Measurements from ENCODE around the gene TUBB8B. TPM values are rescaled to one million over a fixed set of nuclear protein-coding genes. Genes with fewer than 3 reads are reported as not detected.
"Not testable (repeated sequence)": the region's sequence is repeated elsewhere in the genome, so short reads cannot be mapped to it uniquely, and the experiment has no call there.

Gene TUBB8B
- polyA plus RNA-seq (2011; rRNA removed) (0.10 TPM in 1 of 2 replicates, not detected in the other), polyA minus RNA-seq (2011; rRNA and poly(A)+ RNA removed) (not detected in 2 replicates)

- CTCF ChIA-PET; DNase-seq (ENCODE audit: low read depth); H3K4me3 ChIP-seq (ENCODE audit: low read depth, low read length); POLR2A ChIA-PET; H3K36me3 ChIP-seq (ENCODE audit: control insufficient read depth, insufficient read depth, low read length); H3K27me3 ChIP-seq (ENCODE audit: control insufficient read depth, insufficient read depth, low read length): not testable (repeated sequence)
These were observed at the start of gene TUBB8B for GRCh38 chr18:49176-49665. Gene TUBB8B (minus strand): TSS chr18:49615. CDS start chr18:49557, 58 bp downstream.

GRCh38 chr18:97252-97914 lies 48.0 kb upstream of the TUBB8B start:
- TF ChIP-seq CTCF (IDR thresholded peaks at IDR 0.05; ENCODE audit: insufficient read depth, low read depth, low read length) = 0 out of 2 replicates have a peak, but pooled peaks have one; percentile 6
- H3K4me3 ChIP-seq (ENCODE audit: low read depth, low read length); POLR2A ChIA-PET; H3K27me3 ChIP-seq (ENCODE audit: control insufficient read depth, insufficient read depth, low read length); H3K36me3 ChIP-seq (ENCODE audit: control insufficient read depth, insufficient read depth, low read length); CTCF ChIA-PET; DNase-seq (ENCODE audit: low read depth): not testable (repeated sequence)

- CTCF ChIA-PET, POLR2A ChIA-PET: not testable (repeated sequence)
These were observed 47.3 kb upstream of the TUBB8B start for GRCh38 chr18:96767-97131.

GRCh38 chr18:96101-96766 lies 46.8 kb upstream of the TUBB8B start:
- CTCF ChIA-PET = not testable (repeated sequence)

More at GRCh38 chr18:96767-97131, 47.3 kb upstream of the TUBB8B start:
- H3K27me3 ChIP-seq (ENCODE audit: control insufficient read depth, insufficient read depth, low read length); H3K36me3 ChIP-seq (ENCODE audit: control insufficient read depth, insufficient read depth, low read length); H3K4me3 ChIP-seq (ENCODE audit: low read depth, low read length); DNase-seq (ENCODE audit: low read depth): not testable (repeated sequence)

GRCh38 chr18:95580-95979 lies 46.2 kb upstream of the TUBB8B start:
- H3K4me3 ChIP-seq (ENCODE audit: low read depth, low read length); CTCF ChIA-PET; H3K36me3 ChIP-seq (ENCODE audit: control insufficient read depth, insufficient read depth, low read length); H3K27me3 ChIP-seq (ENCODE audit: control insufficient read depth, insufficient read depth, low read length); POLR2A ChIA-PET; DNase-seq (ENCODE audit: low read depth): not testable (repeated sequence)

More at GRCh38 chr18:96101-96766, 46.8 kb upstream of the TUBB8B start:
- H3K27me3 ChIP-seq (ENCODE audit: control insufficient read depth, insufficient read depth, low read length); H3K36me3 ChIP-seq (ENCODE audit: control insufficient read depth, insufficient read depth, low read length); DNase-seq (ENCODE audit: low read depth); POLR2A ChIA-PET; H3K4me3 ChIP-seq (ENCODE audit: low read depth, low read length): not testable (repeated sequence)

GRCh38 chr18:93897-94408 lies 44.5 kb upstream of the TUBB8B start:
- DNase-seq (ENCODE audit: low read depth); H3K27me3 ChIP-seq (ENCODE audit: control insufficient read depth, insufficient read depth, low read length); H3K36me3 ChIP-seq (ENCODE audit: control insufficient read depth, insufficient read depth, low read length); CTCF ChIA-PET; H3K4me3 ChIP-seq (ENCODE audit: low read depth, low read length); POLR2A ChIA-PET: not testable (repeated sequence)

GRCh38 chr18:91561-91960 lies 42.1 kb upstream of the TUBB8B start:
- H3K4me3 ChIP-seq (ENCODE audit: low read depth, low read length); CTCF ChIA-PET; H3K36me3 ChIP-seq (ENCODE audit: control insufficient read depth, insufficient read depth, low read length); DNase-seq (ENCODE audit: low read depth); POLR2A ChIA-PET; H3K27me3 ChIP-seq (ENCODE audit: control insufficient read depth, insufficient read depth, low read length): not testable (repeated sequence)

GRCh38 chr18:90396-91193 lies 41.2 kb upstream of the TUBB8B start:
- H3K27me3 ChIP-seq (ENCODE audit: control insufficient read depth, insufficient read depth, low read length); H3K36me3 ChIP-seq (ENCODE audit: control insufficient read depth, insufficient read depth, low read length); CTCF ChIA-PET; POLR2A ChIA-PET; H3K4me3 ChIP-seq (ENCODE audit: low read depth, low read length); DNase-seq (ENCODE audit: low read depth): not testable (repeated sequence)

- CTCF ChIA-PET; H3K4me3 ChIP-seq (ENCODE audit: low read depth, low read length); DNase-seq (ENCODE audit: low read depth); H3K27me3 ChIP-seq (ENCODE audit: control insufficient read depth, insufficient read depth, low read length); POLR2A ChIA-PET; H3K36me3 ChIP-seq (ENCODE audit: control insufficient read depth, insufficient read depth, low read length): not testable (repeated sequence)
These were observed 39.7 kb upstream of the TUBB8B start for GRCh38 chr18:89124-89523.

GRCh38 chr18:84801-85200 lies 35.4 kb upstream of the TUBB8B start:
- H3K36me3 ChIP-seq (ENCODE audit: control insufficient read depth, insufficient read depth, low read length); H3K4me3 ChIP-seq (ENCODE audit: low read depth, low read length); CTCF ChIA-PET; POLR2A ChIA-PET; DNase-seq (ENCODE audit: low read depth); H3K27me3 ChIP-seq (ENCODE audit: control insufficient read depth, insufficient read depth, low read length): not testable (repeated sequence)

GRCh38 chr18:82626-83209 lies 33.3 kb upstream of the TUBB8B start:
- CTCF ChIA-PET; H3K27me3 ChIP-seq (ENCODE audit: control insufficient read depth, insufficient read depth, low read length); H3K36me3 ChIP-seq (ENCODE audit: control insufficient read depth, insufficient read depth, low read length); POLR2A ChIA-PET; DNase-seq (ENCODE audit: low read depth); H3K4me3 ChIP-seq (ENCODE audit: low read depth, low read length): not testable (repeated sequence)
